Ovary (tissue), 3 donors: ENCODE results near the gene RASA2.

Experiments used
- CTCF ChIP-seq, 3 donors: fragments of 450-650 bp in 2 of 3; fragments of 200-600 bp in 1 of 3; IDR thresholded peaks; one replicate each; pipeline versions ENCODE4 v1.5.1 to v1.8.0; 2016 to 2022; ENCODE audit warnings: antibody characterized with exemption in 3 of 3, mild to moderate bottlenecking in 1 of 3
- EP300 ChIP-seq: sonication (generic); formaldehyde crosslinking; IDR thresholded peaks from one replicate; pipeline ENCODE4 v1.6.1; 2017; ENCODE audit warnings: antibody characterized with exemption
- POLR2A ChIP-seq: fragments of 450-650 bp; IDR thresholded peaks from one replicate; pipeline ENCODE4 v1.6.1; 2017; ENCODE audit warnings: antibody characterized with exemption, mild to moderate bottlenecking, moderate library complexity
- donor health status: DM: no; HTN: no; CAD: no.

- TF ChIP-seq CTCF (IDR thresholded peaks at IDR 0.05) = no peak
- TF ChIP-seq POLR2A = no peak
- TF ChIP-seq EP300 = no peak
These were observed 24.5 kb downstream of the RASA2 start for GRCh38 chr3:141511361-141511760.
